ENCODE measurements around the gene MTA1.

GRCh38 chr14:105426416-105427130 is 6.9 kb downstream of the MTA1 start:
- TF ChIP-seq POLR2AphosphoS5 (IDR thresholded peaks at IDR 0.05; ENCODE audit: low read depth, low read length), result no peak
- TF ChIP-seq REST (IDR thresholded peaks at IDR 0.05; ENCODE audit: insufficient read depth in 1 of 2, low read depth in 2 of 2, low read length in 2 of 2), result no peak
- no peak for TF ChIP-seq TAF1 (IDR thresholded peaks at IDR 0.05; ENCODE audit: borderline replicate concordance, insufficient read depth, low read length)
- TF ChIP-seq SIN3A (IDR thresholded peaks at IDR 0.05; ENCODE audit: borderline replicate concordance, insufficient read depth, low read length), result no peak

Measured in PFSK-1 (cell line).